ENCODE data around the gene EPHA6.
"Not testable (repeated sequence)": the region's sequence is repeated elsewhere in the genome, so short reads cannot be mapped to it uniquely, and the experiment has no call there.

GRCh38 chr3:97025612-97026011, 211.2 kb downstream of the EPHA6 start:
- not testable (repeated sequence) for TF ChIP-seq EZH2 (IDR thresholded peaks at IDR 0.05; ENCODE audit: insufficient read depth, poor library complexity, severe bottlenecking); EZH2phosphoT487 (IDR thresholded peaks at IDR 0.05; ENCODE audit: insufficient read depth, low read depth)

All from GM23248 (cell line).